Pancreas (tissue), 10 donors: ENCODE measurements around the gene ZBTB7C. TPM values are rescaled to one million over a fixed set of nuclear protein-coding genes. Genes with fewer than 3 reads are reported as not detected.

Experiments used
- ATAC-seq, 4 donors: fragments of 200-7000 bp; cut with Tn5 transposase; one replicate each; pipeline versions ENCODE4 v1.8.0 to v1.9.1; 2020; ENCODE audit warnings: mild to moderate bottlenecking in 4 of 4, moderate library complexity in 4 of 4
- DNase-seq, 6 donors: peaks; one replicate each; pipeline ENCODE4 v3.0.0-alpha.2; 2020
- FAIRE-seq: peaks from 2 replicates; lab custom pipeline; 2012; peaks lifted over from hg19 to GRCh38; lab: Jason Lieb, UNC
- H3K27ac ChIP-seq, 4 donors: fragments of 200-600 bp; sonication (generic); 1 replicate in 3 of 4; 2 replicates in 1 of 4; pipeline versions ENCODE4 v1.5.0 to v1.8.0; 2020
- H3K27me3 ChIP-seq, 4 donors: fragments of 200-600 bp; one replicate each; pipeline ENCODE4 v1.8.0; 2021
- H3K36me3 ChIP-seq, 3 donors: fragments of 200-600 bp; sonication (generic) in 1 of 3; one replicate each; pipeline versions ENCODE4 v1.5.0 to v1.8.0; 2020 to 2021
- H3K4me1 ChIP-seq, 3 donors: fragments of 200-600 bp; one replicate each; pipeline ENCODE4 v1.8.0; 2021
- H3K4me3 ChIP-seq, 4 donors: fragments of 200-600 bp; sonication (generic) in 2 of 4; one replicate each; pipeline versions ENCODE4 v1.5.0 to v1.8.0; 2020 to 2021
- H3K9me3 ChIP-seq, 4 donors: fragments of 200-600 bp; one replicate each; pipeline ENCODE4 v1.8.0; 2021
- CTCF ChIP-seq, 4 donors: fragments of 200-600 bp; sonication (generic) in 3 of 4; IDR thresholded peaks; one replicate each; pipeline versions ENCODE4 v1.5.0 to v1.8.0; 2021; ENCODE audit warnings: antibody characterized with exemption in 4 of 4
- WGBS, 2 donors: extraction: QIAGEN DNeasy Blood & Tissue Kit; methylation state at CpG; one replicate each; pipeline ENCODE4 v1.1.7; 2013; 5-methylcytosine and 5-hydroxymethylcytosine counted together
- intact Hi-C, 3 donors: fragments of 100-400 bp; cut with DNase I; formaldehyde crosslinking; loops; one replicate each; pipeline versions ENCODE4 v1.11.1 to v1.14.2; 2022
- polyA plus RNA-seq, 2 donors: library from polyadenylated mRNA; stranded (reverse); fragments of 200-250 nt; gene quantifications; one replicate each; pipeline ENCODE4 v1.2.3, GENCODE V29; 2013
- total RNA-seq, 6 donors: library from RNA; stranded (reverse); fragmentation: NEBNext Ultra II Directional in 4 of 6; extraction: Animal tissue kit (Norgen Biotek cat#: 25700) in 4 of 6; gene quantifications; one replicate each; pipeline versions ENCODE4 v1.2.1 to v1.2.4, GENCODE V29; 2021 to 2023
- donor health status: healthy with polysubstance abuse.
- donor health status: DM: no; HTN: no; CAD: no; lungs with moderate emphysema.
- donor health status: DM: no; HTN: no; CAD: no.
- donor health status: control.
- donor health status: control.
- donor health status: Bipolar disorder and iron deficiency.
- donor health status: DM: yes; HTN: yes; CAD: no.
- donor health status: DM: no; HTN: no; CAD: no.
- donor health status: DM: no; HTN: no; CAD: no.
- donor health status: DM: yes; HTN: yes; CAD: no.

The ZBTB7C gene
- total and polyA plus RNA-seq, 8 donors: 0.35 to 1.7 (median 0.91) TPM

DNA sequence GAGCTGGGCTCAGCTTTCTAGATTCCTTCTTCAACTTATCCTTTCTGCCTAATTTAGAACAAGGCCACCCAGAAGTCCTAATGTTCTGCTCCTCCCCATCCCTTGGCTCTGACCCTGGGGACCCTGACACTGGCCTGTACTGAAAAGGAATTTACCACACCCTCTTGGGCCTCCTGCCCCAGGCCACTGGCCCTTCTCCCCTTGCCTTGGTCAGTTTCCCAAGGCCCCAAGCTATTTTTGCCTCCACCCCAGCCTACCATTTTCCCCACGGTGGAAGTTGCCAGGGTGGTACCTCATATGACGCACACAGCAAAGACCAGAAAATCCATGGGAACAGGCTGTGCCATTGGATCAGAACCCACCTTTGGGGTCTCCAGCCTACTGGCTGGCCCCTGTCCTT, 72.1 kb downstream of the ZBTB7C start:
- Histone ChIP-seq H3K27ac (no peak overlapping the region), H3K9me3 (no peaks in the 10 kb centered on the region), H3K4me1 (no peaks in the 10 kb centered on the region), H3K4me3 (no peak overlapping the region), H3K36me3 (no peaks in the 10 kb centered on the region), H3K27me3 (no peaks in the 10 kb centered on the region)
- WGBS, 2 donors: 90 to 95% methylated on average over 2 of the region's 2 CpGs
- DNase-seq (no peak), ATAC-seq (no peak), FAIRE-seq (no peak)
- TF ChIP-seq CTCF (IDR thresholded peaks at IDR 0.05): no peak
- intact Hi-C loops: loop anchor here in 1 of 3 donors (5.0 kb wide), 1 partner anchor 300 kb away; no protein-coding TSS in a partner anchor

GRCh38 chr18:48336332-48336731, 72.9 kb downstream of the ZBTB7C start:
- no peak for TF ChIP-seq CTCF (IDR thresholded peaks at IDR 0.05)
- no peaks in the 10 kb centered on the region for H3K9me3 ChIP-seq
- DNase-seq (no peak), ATAC-seq (no peak), FAIRE-seq (no peak)
- H3K27me3 ChIP-seq: no peaks in the 10 kb centered on the region
- H3K4me3 ChIP-seq: no peak overlapping the region
- intact Hi-C loops: loop anchor here in 1 of 3 donors (5.0 kb wide), 1 partner anchor 299 kb away; no protein-coding TSS in a partner anchor
- no peaks in the 10 kb centered on the region for H3K4me1 ChIP-seq
- 84 to 89% methylated on average over 8 of the region's 8 CpGs for WGBS, 2 donors
- H3K27ac ChIP-seq: no peak overlapping the region
- H3K36me3 ChIP-seq: no peaks in the 10 kb centered on the region

- 83 to 88% methylated on average over 4 of the region's 4 CpGs for WGBS, 2 donors
- no peak for ATAC-seq
- no peak for TF ChIP-seq CTCF (IDR thresholded peaks at IDR 0.05)
- Histone ChIP-seq H3K9me3 (no peaks in the 10 kb centered on the region), H3K27ac (no peak overlapping the region), H3K36me3 (no peaks in the 10 kb centered on the region), H3K27me3 (no peaks in the 10 kb centered on the region), H3K4me1 (no peaks in the 10 kb centered on the region), H3K4me3 (no peak overlapping the region)
- intact Hi-C loops: loop anchor here in 1 of 3 donors (5.0 kb wide), 1 partner anchor 299 kb away; no protein-coding TSS in a partner anchor
- DNase-seq: no peak
- FAIRE-seq: no peak
Measured at GRCh38 chr18:48335829-48336228, 73.4 kb downstream of the ZBTB7C start.

GRCh38 chr18:48334845-48335244, 74.3 kb downstream of the ZBTB7C start:
- H3K4me1 ChIP-seq: no peaks in the 10 kb centered on the region
- DNase-seq (no peak), FAIRE-seq (no peak), ATAC-seq (no peak)
- H3K27ac ChIP-seq: no peak overlapping the region
- no peak overlapping the region for H3K4me3 ChIP-seq
- H3K9me3 ChIP-seq: no peaks in the 10 kb centered on the region
- no peak for TF ChIP-seq CTCF (IDR thresholded peaks at IDR 0.05)
- no peaks in the 10 kb centered on the region for H3K36me3 ChIP-seq
- WGBS, 2 donors: 95% methylated on average over 3 of the region's 3 CpGs
- intact Hi-C loops: loop anchor here in 1 of 3 donors (5.0 kb wide), 1 partner anchor 298 kb away; no protein-coding TSS in a partner anchor
- H3K27me3 ChIP-seq: no peaks in the 10 kb centered on the region

- 61 to 62% methylated on average over 4 of the region's 4 CpGs for WGBS, 2 donors
- H3K4me1 ChIP-seq: no peaks in the 10 kb centered on the region
- intact Hi-C loops: no loop called here
- no peaks in the 10 kb centered on the region for H3K36me3 ChIP-seq
- no peak for TF ChIP-seq CTCF (IDR thresholded peaks at IDR 0.05)
- H3K27ac ChIP-seq: no peak overlapping the region
- H3K9me3 ChIP-seq: no peaks in the 10 kb centered on the region
- H3K27me3 ChIP-seq: no peaks in the 10 kb centered on the region
- DNase-seq (no peak), ATAC-seq (no peak), FAIRE-seq (no peak)
- H3K4me3 ChIP-seq: no peak overlapping the region
Measured at GRCh38 chr18:48333563-48333962, 75.6 kb downstream of the ZBTB7C start.
